Epithelial cell of proximal tubule (primary cell): ENCODE results near the gene NGEF. TPM values are rescaled to one million over a fixed set of nuclear protein-coding genes. Genes with fewer than 3 reads are reported as not detected.

Source experiments
- DNase-seq: peaks from one replicate; pipeline ENCODE4 v3.0.0-alpha.2; 2011; ENCODE audit warnings: low read depth
- H3K4me3 ChIP-seq: 2 replicates; pipeline ENCODE4 v1.5.1; 2011; ENCODE audit warnings: low read depth, mild to moderate bottlenecking, low read length
- total RNA-seq: library from RNA; depleted of rRNA; stranded (reverse); fragments of >200 nt; gene quantifications from 2 replicates; pipeline ENCODE4 v1.2.3, GENCODE V29; 2015
- TF ChIP-seq, protein P1 (sequence below): conservative IDR thresholded peaks from 2 replicates; pipeline ENCODE4 v1.5.1; 2012; ENCODE audit warnings: low read depth, mild to moderate bottlenecking, low read length

The NGEF gene
- total RNA-seq, 1 donor from 2014 or later, result 8.6 TPM

DNA sequence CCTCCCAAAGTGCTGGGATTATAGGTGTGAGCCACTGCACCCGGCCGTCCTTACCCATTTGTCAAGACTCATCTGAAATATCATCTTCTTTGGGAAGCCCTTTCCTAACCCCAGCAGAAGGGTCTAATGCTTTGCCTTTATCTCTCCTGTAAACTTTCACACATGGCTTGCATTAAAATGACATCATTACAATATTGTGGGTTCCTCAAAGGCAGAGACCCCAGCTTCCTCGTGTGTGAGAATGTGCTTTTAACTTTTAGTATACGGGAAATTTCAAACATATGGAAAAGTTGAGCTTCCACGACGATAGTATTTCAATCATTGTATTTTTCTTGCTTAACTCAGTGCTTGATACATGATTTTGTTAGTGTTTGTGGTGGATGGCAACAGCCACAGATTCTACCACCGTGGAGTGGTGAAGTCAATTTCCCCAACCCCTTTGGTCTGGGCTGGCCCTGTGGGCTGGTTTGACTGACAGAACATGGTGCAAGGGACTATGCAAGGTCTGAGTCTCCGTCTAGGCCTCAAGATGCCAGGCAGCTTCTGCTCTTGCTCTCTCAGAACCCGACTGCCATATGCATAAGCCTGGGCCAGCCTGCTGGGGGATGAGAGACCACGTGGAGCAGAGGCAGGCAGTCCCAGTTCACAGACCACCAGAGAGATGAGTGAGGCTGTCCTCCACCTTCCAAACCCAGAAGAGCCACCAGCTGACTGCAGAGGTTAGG lies 39.9 kb downstream of the NGEF start:
- TF ChIP-seq, protein P1, sequence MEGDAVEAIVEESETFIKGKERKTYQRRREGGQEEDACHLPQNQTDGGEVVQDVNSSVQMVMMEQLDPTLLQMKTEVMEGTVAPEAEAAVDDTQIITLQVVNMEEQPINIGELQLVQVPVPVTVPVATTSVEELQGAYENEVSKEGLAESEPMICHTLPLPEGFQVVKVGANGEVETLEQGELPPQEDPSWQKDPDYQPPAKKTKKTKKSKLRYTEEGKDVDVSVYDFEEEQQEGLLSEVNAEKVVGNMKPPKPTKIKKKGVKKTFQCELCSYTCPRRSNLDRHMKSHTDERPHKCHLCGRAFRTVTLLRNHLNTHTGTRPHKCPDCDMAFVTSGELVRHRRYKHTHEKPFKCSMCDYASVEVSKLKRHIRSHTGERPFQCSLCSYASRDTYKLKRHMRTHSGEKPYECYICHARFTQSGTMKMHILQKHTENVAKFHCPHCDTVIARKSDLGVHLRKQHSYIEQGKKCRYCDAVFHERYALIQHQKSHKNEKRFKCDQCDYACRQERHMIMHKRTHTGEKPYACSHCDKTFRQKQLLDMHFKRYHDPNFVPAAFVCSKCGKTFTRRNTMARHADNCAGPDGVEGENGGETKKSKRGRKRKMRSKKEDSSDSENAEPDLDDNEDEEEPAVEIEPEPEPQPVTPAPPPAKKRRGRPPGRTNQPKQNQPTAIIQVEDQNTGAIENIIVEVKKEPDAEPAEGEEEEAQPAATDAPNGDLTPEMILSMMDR, result no peak
- no peak overlapping the region for H3K4me3 ChIP-seq
- no peak for DNase-seq

DNA sequence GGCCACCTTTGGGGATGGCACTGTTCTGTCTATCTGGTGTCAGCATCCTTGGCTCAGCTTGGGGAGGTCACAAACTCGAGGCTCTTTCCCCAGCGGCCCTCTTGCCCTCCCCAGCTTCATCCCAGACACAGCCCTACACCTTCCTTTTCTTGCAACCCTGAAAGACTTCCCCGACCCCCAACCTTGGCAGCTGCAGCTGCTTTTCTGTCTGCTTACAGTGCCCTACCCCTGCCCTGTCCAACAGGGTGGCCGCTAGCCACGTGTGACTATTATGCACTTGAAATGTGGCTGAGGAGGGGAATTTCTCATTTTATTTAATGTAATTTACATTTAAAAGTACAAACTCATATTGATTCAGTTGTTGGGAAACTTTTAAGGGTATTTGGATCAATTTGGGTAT lies 41.3 kb downstream of the NGEF start:
- DNase-seq, result no peak
- H3K4me3 ChIP-seq, result no peak overlapping the region
- TF ChIP-seq, protein P1, result no peak

DNA sequence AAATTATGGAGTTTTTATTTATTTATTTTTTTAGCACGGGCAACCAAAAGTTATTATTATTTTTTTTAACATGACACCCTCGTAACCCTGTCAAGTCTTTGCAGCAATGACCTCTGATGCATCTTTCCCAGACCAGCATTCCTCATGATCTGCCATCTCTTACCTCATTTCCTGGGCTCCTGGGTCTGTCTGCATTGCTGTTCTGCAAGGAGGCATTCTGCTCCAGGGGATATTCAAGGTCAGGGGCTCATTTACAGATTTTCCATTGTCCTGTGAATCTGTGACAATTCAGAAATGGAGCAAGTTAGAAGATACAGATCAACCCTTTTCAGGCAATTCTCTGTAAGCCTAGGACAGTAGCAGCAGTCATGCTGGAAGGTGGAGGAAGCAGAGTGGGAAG lies 43.0 kb downstream of the NGEF start:
- TF ChIP-seq, protein P1, result no peak

DNA sequence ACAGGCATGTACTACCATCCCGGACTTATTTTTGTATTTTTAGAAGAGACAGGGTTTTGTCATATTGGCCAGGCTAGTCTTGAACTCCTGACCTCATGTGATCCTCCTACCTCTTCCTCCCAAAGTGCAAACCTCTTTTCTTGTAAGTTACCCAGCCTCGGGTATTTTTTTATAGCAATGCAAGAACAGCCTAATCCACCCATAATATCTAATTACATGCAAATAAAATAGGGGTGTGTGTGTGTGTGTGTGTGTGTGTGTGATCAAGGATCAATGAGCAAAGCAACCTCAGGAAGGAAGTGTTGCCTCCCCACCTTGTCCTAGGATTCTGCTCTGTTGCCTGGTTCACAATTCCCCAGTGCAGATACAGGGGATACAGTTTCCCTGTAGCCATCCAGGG lies 45.6 kb downstream of the NGEF start:
- H3K4me3 ChIP-seq, result no peak overlapping the region
- TF ChIP-seq, protein P1, result no peak
- DNase-seq, result no peak

More for the DNA sequence above, 43.0 kb downstream of the NGEF start:
- no peak overlapping the region for H3K4me3 ChIP-seq
- peak; percentile 19 for DNase-seq

DNA sequence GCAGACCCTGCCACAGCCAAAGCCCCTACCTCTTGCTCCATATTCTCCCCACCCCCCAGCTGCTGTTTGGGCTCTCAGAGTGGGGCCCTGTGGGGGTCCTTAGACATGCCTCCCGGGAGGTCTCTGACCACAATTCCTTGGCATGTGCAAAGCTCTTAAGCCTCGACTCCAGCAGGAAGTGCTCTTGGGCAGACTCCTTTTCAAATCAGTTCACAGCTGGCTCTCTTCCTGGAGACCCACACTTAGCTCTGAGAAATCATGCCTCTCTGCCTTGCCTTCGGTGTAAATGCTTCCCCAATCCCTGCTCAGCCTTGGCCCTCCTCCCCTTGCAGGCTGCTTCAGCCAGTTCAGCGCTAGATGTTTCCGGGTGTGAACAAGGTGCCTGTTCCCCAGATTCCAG lies 46.9 kb downstream of the NGEF start:
- no peak overlapping the region for H3K4me3 ChIP-seq
- TF ChIP-seq, protein P1, result no peak
- no peak for DNase-seq

- DNase-seq, result no peak
- TF ChIP-seq, protein P1, result no peak
- no peak overlapping the region for H3K4me3 ChIP-seq
Observed at GRCh38 chr2:232963913-232964312, 49.1 kb downstream of the NGEF start.

- TF ChIP-seq, protein P1, result no peak
- DNase-seq, result no peak
- H3K4me3 ChIP-seq, result no peak overlapping the region
Observed at GRCh38 chr2:232960862-232961261, 52.2 kb downstream of the NGEF start.
